Heart left ventricle (tissue), 16 donors: Measurements from ENCODE around the gene RBM18. TPM values are rescaled to one million over a fixed set of nuclear protein-coding genes. Genes with fewer than 3 reads are reported as not detected.
A peak's percentile ranks its signal among the peaks of the same experiment; 100 is the strongest.

Source experiments
- ATAC-seq, 4 donors: fragments of 200-7000 bp; cut with Tn5 transposase; one replicate each; pipeline ENCODE4 v1.9.1; 2020 to 2022; ENCODE audit warnings: moderate library complexity in 4 of 4, mild to moderate bottlenecking in 3 of 4, moderate number of reproducible peaks in 1 of 4
- DNase-seq, 5 donors: peaks; one replicate each; pipeline ENCODE4 v3.0.0-alpha.2; 2020
- H3K27ac ChIP-seq, 12 donors: fragments of 200-600 bp; sonication (generic) in 4 of 12; one replicate each; pipeline versions ENCODE4 v1.5.0 to v1.8.0; 2016 to 2022; ENCODE audit warnings: mild to moderate bottlenecking in 2 of 12
- H3K27me3 ChIP-seq, 9 donors: fragments of 200-600 bp; sonication (generic) in 2 of 9; one replicate each; pipeline versions ENCODE4 v1.5.1 to v1.8.0; 2016 to 2022; ENCODE audit warnings: mild to moderate bottlenecking in 3 of 9
- H3K36me3 ChIP-seq, 9 donors: fragments of 200-600 bp; sonication (generic) in 2 of 9; one replicate each; pipeline versions ENCODE4 v1.5.0 to v1.8.0; 2018 to 2022; ENCODE audit warnings: mild to moderate bottlenecking in 2 of 9
- H3K4me1 ChIP-seq, 12 donors: fragments of 200-600 bp; sonication (generic) in 4 of 12; one replicate each; pipeline versions ENCODE4 v1.5.0 to v1.8.0; 2016 to 2022; ENCODE audit warnings: mild to moderate bottlenecking in 3 of 12
- H3K4me3 ChIP-seq, 12 donors: fragments of 200-600 bp; sonication (generic) in 4 of 12; one replicate each; pipeline versions ENCODE4 v1.5.0 to v1.8.0; 2017 to 2022; ENCODE audit warnings: mild to moderate bottlenecking in 9 of 12, moderate library complexity in 4 of 12
- H3K9me3 ChIP-seq, 12 donors: fragments of 200-600 bp; sonication (generic) in 4 of 12; one replicate each; pipeline versions ENCODE4 v1.5.0 to v1.8.0; 2016 to 2022; ENCODE audit warnings: mild to moderate bottlenecking in 1 of 12
- CTCF ChIP-seq, 12 donors: fragments of 200-600 bp; sonication (generic) in 4 of 12; IDR thresholded peaks; one replicate each; pipeline versions ENCODE4 v1.5.0 to v1.8.0; 2018 to 2022; ENCODE audit warnings: antibody characterized with exemption in 12 of 12, mild to moderate bottlenecking in 5 of 12
- POLR2A ChIP-seq, 2 donors: fragments of 450-650 bp; IDR thresholded peaks; one replicate each; pipeline ENCODE4 v1.6.1; 2017; ENCODE audit warnings: antibody characterized with exemption in 2 of 2, mild to moderate bottlenecking in 2 of 2, moderate library complexity in 2 of 2
- WGBS, 4 donors: extraction: QIAGEN DNeasy Blood & Tissue Kit in 2 of 4; methylation state at CpG; one replicate each; pipeline versions ENCODE4 v1.1.5 to v1.1.7; 2013 to 2018; 5-methylcytosine and 5-hydroxymethylcytosine counted together
- intact Hi-C, 10 donors: fragments of 100-400 bp; cut with DNase I; formaldehyde crosslinking; loops; one replicate each; pipeline versions ENCODE4 v1.11.1 to v1.14.2; 2022
- polyA plus RNA-seq, 2 donors: library from polyadenylated mRNA; stranded (reverse); fragments of 200-250 nt; gene quantifications; one replicate each; pipeline ENCODE4 v1.2.3, GENCODE V29; 2013
- total RNA-seq, 9 donors: library from RNA; depleted of rRNA in 2 of 9; stranded (reverse); fragments of >200 nt in 2 of 9; fragmentation: NEBNext Ultra II Directional in 3 of 9; extraction: Animal tissue kit (Norgen Biotek cat#: 25700) in 3 of 9; gene quantifications; one replicate each; pipeline versions ENCODE4 v1.1.0 to v1.2.4, GENCODE V29; 2016 to 2023
- donor health status: ischemic (EF 13 %, LVEDD 7.1; RV severe dilation, severe dysfunction).
- donor health status: healthy with polysubstance abuse.
- donor health status: DM: no; HTN: yes; CAD: no.
- donor health status: DM: no; HTN: no; CAD: no.
- donor health status: ischemic (EF 25% LVEDD 6.9; RV normal size, moderate dysfunction).
- donor health status: ischemic (EF 25% LVEDD 5.7; RV mildly dilated, moderate dysfunction).
- donor health status: healthy.
- donor health status: DM: yes; HTN: yes; CAD: no.
- donor health status: ischemic (EF 35%, LVEDD 5.7; RV mildly dilated, moderate dysfunction).
- donor health status: nonischemic (EF 11% LVEDD 7.7; RV severe dilation, severe dysfunction).
- donor health status: DM: yes; HTN: yes; CAD: no.
- donor health status: PGD.
- donor health status: ischemic (EF 29% LVEDD 5.4; RV normal size, mild dysfunction).
- donor health status: nonischemic (EF 23%, LVEDD 6.1; RV moderate dilation, normal function).

The RBM18 gene
- total and polyA plus RNA-seq, 11 donors = 7.9 to 49.0 (median 36.1) TPM

GRCh38 chr9:122277285-122277897 lies 12.8 kb upstream of the RBM18 start:
- H3K9me3 ChIP-seq = peaks cover 0 to 29% (median 9%) of the 10 kb centered on the region in 12 donors
- no peaks in the 10 kb centered on the region for H3K27me3 ChIP-seq
- H3K4me1 ChIP-seq = peaks cover 0 to 25% (median 5%) of the 10 kb centered on the region in 12 donors
- intact Hi-C loops = no loop called here
- no peak overlapping the region for H3K4me3 ChIP-seq
- ATAC-seq (no peak), DNase-seq (no peak)
- WGBS, 4 donors = 98 to 99% (median 98%) methylated on average over 10 of the region's 10 CpGs
- peaks cover 0 to 42% (median 30%) of the 10 kb centered on the region in 9 donors for H3K36me3 ChIP-seq
- TF ChIP-seq CTCF (IDR thresholded peaks at IDR 0.05) = no peak
- TF ChIP-seq POLR2A (IDR thresholded peaks at IDR 0.05) = no peak
- no peak overlapping the region for H3K27ac ChIP-seq

GRCh38 chr9:122276096-122276495 lies 11.5 kb upstream of the RBM18 start:
- intact Hi-C loops = no loop called here
- H3K36me3 ChIP-seq = peaks cover 0 to 44% (median 28%) of the 10 kb centered on the region in 9 donors
- H3K4me3 ChIP-seq = no peak overlapping the region
- DNase-seq (no peak), ATAC-seq (no peak)
- peaks cover 0 to 29% (median 9%) of the 10 kb centered on the region in 12 donors for H3K9me3 ChIP-seq
- no peaks in the 10 kb centered on the region for H3K27me3 ChIP-seq
- no peak for TF ChIP-seq CTCF (IDR thresholded peaks at IDR 0.05)
- TF ChIP-seq POLR2A (IDR thresholded peaks at IDR 0.05) = no peak
- no peak overlapping the region for H3K27ac ChIP-seq
- peaks cover 0 to 18% (median 2%) of the 10 kb centered on the region in 12 donors for H3K4me1 ChIP-seq
- WGBS, 4 donors = 93 to 98% (median 96%) methylated on average over 7 of the region's 7 CpGs

GRCh38 chr9:122274055-122274454 lies 9.4 kb upstream of the RBM18 start:
- H3K27ac ChIP-seq = no peak overlapping the region
- peaks cover 0 to 5% (median 0%) of the 10 kb centered on the region in 12 donors for H3K4me1 ChIP-seq
- peaks cover 0 to 29% (median 9%) of the 10 kb centered on the region in 12 donors for H3K9me3 ChIP-seq
- DNase-seq = no peak
- no peak overlapping the region for H3K4me3 ChIP-seq
- intact Hi-C loops = no loop called here
- whole genome bisulfite sequencing, 4 donors = 84 to 100% (median 96%) methylated on average over 2 of the region's 2 CpGs
- no peak for TF ChIP-seq CTCF (IDR thresholded peaks at IDR 0.05)
- no peak for TF ChIP-seq POLR2A (IDR thresholded peaks at IDR 0.05)
- no peak for ATAC-seq
- peaks cover 0 to 43% (median 26%) of the 10 kb centered on the region in 9 donors for H3K36me3 ChIP-seq
- H3K27me3 ChIP-seq = no peaks in the 10 kb centered on the region

GRCh38 chr9:122268041-122268814 lies 3.6 kb upstream of the RBM18 start:
- H3K27ac ChIP-seq = peak overlapping the region in 5 of 12 donors; percentile 0 to 32 (median 29)
- ATAC-seq = no peak
- H3K27me3 ChIP-seq = no peaks in the 10 kb centered on the region

More at GRCh38 chr9:122268041-122268814, 3.6 kb upstream of the RBM18 start:
- DNase-seq = no peak
- peaks cover 11 to 37% (median 22%) of the 10 kb centered on the region in 12 donors for H3K4me1 ChIP-seq
- no peak for TF ChIP-seq CTCF (IDR thresholded peaks at IDR 0.05)
- TF ChIP-seq POLR2A (IDR thresholded peaks at IDR 0.05) = no peak
- no peaks in the 10 kb centered on the region for H3K9me3 ChIP-seq
- intact Hi-C loops = loop anchor here in 6 of 10 donors (5.0 to 10.0 kb wide), 5 partner anchors 77 to 143 kb away; partner anchors contain the start of genes MORN5 (in 1 of the 6) and NDUFA8 (in 1 of the 6)
- WGBS, 4 donors = 57 to 71% (median 59%) methylated on average over 6 of the region's 6 CpGs
- H3K4me3 ChIP-seq = no peak overlapping the region
- H3K36me3 ChIP-seq = peaks cover 0 to 28% (median 22%) of the 10 kb centered on the region in 9 donors
